HG03354 (cell line): ENCODE measurements around the gene ZHX3.
A peak's percentile ranks its signal among the peaks of the same experiment; 100 is the strongest.
"Not testable (repeated sequence)": the region's sequence is repeated elsewhere in the genome, so short reads cannot be mapped to it uniquely, and the experiment has no call there.

ENCODE experiments used
- ATAC-seq: cut with Tn5 transposase; IDR thresholded peaks from one replicate; pipeline ENCODE4 v1.9.1; 2021; ENCODE audit warnings: mild to moderate bottlenecking; ENCODE audit not compliant: unreplicated experiment, poor library complexity, severe bottlenecking

ZHX3 gene

DNA sequence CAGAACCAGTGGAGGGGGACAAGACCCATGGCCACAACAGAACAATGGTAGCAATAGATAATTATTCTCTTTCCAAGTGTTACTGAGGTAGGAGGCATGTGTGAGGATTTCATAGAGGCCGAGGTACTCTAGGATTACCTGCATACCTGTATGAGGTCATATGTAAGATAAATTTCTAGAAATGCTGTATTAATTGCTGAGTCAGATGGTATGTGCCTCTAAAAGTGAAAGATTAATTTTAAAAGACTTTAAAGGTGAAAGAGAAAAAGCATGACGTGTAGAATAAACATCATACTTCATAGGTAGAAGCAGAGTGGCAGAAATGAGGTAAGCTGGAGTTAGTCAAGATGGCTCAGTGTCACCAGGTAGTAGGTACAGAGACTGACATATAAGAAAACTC lies 51.6 kb downstream of the ZHX3 start:
- ATAC-seq = no peak

DNA sequence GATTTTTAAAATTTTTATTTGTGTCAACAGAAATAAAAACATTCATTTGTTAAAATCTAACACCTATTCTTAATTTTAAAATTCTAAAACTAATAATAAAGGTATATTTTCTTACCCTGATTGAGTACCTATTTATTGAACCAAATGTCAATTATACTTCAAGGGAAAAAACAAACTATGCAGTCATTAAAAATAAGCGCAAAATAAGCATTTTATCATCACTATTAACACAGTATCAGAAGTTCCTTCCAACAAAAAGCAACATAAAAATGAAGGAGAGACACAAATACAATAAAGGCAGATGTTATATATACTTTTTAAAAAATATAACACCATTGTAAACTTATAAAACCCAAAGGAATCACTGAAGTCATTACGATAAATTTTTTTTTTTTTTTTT lies 52.7 kb downstream of the ZHX3 start:
- ATAC-seq = no peak

DNA sequence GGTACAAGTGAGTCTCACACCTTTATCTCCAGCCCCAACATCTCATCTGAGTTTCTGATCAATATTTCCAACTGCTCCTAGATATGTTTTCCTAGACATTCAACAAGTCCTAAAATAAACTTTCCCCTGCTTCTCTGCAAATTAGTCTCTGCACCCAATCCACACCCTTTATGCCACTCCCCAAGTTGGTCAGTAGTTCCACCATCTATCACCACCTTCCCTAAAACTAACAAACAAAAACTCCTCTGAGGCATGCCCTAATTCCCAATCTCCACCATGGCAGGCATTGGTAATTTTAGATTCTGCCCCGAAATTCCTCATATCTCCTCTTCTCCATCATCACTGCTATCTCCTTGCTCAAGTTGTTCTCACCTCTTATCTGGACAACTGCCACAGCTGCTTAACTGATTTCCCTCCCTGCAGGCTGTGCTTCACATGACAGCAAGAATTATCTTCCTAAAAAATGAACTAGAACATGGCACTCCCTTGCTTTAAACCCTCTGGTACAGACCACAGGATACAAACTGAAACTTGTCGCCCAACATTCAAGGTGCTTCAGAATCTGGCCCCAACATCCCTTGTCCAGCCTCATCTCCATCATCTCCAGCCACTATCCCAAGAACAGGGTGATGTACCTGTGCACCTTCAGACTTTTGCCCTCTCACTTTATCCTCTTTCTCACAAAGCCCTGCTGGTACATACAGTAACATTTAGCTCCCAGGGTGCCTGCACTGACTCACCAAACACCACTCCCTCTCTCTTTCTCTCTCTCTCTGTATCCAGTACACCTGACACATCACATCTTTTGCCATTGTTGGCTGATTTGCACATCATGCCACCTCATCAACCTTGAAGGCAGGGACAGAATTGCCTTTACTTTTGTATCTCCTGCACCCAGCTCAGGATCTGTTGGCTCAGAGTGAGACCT lies 55.5 kb downstream of the ZHX3 start:
- no peak for ATAC-seq

DNA sequence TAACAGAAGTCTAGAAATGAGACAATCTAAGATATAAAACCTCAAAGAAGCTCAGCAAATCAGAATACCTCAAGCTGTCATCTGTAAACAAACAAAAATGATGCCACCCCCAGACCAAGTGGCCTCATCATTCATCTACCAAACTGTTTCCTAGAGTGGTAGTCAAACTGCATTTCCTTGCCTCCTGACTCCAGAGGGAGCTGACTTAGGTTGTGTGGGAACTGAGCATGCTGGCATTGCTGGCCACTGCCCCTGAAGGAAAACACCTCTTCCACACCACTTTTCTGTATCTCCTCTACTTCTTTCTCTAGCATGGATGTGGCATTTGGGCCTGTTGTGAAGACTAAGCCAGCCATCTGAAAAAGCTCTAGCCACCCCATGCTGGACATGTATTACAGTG lies 56.3 kb downstream of the ZHX3 start:
- ATAC-seq = no peak

DNA sequence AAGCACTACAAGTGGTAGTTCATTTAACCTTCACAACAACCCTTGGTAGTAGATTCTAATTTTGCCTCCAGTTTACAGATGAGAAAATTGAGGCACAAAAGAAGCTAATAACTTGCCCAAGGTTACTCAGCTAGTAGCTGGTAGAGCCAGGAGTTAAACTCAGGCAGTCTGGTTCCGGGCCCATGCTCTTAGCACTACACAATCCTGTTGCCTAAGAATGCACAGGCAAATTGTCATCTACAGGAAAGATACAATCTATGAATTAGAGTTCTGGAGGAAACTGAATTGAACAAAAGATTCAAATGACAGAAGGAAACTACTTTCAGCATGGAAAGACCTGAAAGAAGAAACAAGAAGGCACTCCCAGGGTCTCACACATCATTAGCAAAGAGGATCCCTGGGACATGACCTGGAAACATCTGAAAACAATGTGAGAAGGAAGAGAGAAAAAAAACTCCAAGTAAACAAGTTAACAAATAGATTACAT lies 56.8 kb downstream of the ZHX3 start:
- ATAC-seq = no peak

DNA sequence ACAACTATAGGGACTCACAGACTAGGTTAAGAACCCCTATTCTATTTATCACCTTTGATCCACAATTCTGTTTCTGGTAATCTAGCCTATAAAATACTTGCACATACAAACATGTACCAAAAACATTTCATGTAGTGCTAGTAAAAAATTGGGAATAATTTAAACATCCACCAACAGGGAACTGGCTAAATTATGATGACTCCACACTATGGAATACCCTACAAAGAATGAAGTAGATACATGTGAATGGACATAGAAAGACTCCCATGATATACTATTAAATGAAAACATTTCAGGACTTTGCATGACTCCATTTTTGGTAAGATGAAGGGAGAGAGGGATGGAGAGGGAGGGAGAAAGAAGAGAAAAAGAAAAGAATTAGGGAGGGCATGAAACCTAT lies 58.2 kb downstream of the ZHX3 start:
- no peak for ATAC-seq

DNA sequence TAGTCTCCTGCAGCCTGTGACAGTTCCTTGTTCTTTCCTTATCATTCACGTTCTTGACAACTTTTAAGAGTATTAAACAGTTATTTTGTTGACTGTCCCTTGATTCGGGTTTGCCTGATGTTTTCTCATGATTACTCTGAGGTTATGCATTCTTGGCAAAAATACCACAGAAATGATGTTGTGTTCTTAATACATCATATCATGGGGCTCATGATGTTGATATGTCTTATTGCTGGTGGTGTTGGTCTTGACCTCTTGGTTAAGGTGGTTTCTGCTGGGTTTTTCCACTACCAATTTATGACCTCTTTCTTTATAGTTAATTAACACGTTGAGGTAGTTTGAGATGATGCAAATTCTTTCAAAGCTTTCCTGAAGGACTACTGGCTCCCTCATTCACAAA lies 59.1 kb downstream of the ZHX3 start:
- ATAC-seq = no peak

DNA sequence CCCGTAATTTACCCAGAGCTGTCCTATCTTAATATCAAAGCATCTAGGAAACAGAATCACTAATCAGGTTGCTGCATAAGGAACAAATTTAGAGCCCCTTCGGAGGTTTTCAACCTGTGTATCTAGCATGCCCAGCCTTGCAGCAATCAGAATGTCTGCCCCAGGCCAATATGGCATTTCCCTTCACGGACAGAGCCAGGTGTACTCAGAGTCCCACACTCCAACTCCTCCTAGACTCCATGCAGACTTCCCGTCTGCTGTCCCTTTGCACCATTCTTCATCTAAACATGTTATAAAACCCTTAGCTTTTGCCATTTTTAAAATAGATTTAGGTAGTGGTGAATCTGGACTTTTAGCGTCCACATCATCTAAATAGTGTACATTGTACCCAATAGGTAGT lies 61.0 kb downstream of the ZHX3 start:
- ATAC-seq = no peak

DNA sequence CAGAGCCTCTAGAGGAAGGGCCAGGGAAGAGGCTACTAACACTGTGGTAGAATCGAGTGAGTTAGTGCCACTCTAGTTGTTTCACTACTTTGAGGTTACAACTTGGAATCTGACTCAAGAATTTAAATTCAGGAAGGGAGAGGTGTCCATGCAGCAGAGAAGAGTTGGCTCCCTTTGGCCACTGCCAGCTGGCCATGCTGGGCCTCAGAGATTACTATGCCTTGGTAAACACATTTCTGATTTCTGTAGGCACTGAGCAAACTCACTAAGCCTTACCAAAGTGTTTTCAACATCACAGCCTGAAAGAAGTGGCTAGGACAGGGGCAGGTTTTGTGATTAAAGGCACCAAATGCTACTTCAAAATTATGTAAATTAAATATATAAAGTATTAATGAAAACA lies 61.9 kb downstream of the ZHX3 start:
- no peak for ATAC-seq

DNA sequence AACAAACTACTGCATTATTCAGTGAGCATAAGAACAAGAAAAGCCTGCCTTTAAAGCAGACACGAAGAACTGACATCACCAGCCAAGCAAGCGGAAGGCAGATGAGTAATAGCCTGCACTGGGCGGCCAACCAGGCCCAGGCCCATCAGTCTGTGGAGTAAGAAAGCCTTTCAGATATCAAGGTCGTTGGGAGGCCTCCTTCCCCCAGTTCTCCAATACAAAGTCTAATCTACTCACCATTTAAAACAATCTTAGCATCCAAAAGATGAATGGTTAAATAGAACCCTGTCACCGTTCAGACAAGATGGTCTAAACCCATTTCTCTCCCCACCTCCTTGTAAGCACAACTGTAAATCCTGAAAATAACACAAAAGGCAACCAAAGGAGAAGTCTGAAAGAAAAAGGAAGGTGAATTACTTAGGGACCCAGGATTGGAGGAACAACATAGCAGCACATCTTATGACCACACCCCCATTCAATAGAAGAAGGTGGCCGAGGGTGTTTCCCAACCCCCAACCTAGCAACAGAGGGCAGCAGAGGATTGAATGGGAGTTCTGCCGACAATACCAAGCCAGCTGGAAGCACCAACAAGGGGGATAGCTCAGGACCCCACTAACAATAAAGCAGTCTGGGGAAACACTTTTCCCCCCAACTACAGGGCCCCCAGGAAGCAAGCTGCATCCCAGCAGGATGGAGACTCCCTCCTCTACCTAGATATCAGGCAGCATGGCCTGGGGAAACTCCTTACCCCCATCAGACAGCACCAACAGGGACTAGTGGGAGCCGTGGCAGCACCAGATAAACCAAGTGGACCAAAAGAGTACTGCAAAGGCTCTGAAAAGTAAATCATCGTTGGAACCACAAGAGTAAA lies 67.9 kb downstream of the ZHX3 start:
- ATAC-seq = peak; percentile 59

DNA sequence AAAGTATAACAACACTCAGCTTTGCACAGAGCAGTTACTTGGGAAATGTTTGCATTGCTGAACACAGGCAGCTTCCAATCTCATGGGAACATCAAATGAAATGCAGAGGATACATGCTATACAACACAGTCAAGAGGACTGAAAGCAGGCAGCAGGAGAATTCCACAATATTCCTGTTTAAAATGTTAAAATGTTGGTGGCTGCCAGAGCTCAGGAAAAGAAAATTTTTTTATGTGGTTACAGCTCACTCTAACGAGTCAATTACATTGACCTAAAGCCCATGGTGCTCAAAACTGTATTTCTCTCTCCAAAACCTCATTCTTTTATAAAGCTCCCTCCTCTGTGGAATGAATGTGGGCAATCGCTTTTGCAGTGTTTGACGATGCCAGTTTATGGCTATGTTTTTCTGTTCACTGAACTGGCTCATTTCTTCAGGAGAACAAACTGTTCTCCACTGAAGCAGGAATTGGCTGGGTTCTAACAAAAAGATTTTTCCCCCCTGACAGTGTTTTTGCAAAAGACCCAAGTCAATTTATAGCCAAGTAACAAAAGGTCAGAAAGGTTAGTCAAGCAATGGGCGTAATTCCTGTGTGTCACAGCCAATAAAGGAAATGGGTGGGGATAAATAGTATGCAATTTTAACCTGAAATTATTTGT lies 69.0 kb downstream of the ZHX3 start:
- no peak for ATAC-seq

DNA sequence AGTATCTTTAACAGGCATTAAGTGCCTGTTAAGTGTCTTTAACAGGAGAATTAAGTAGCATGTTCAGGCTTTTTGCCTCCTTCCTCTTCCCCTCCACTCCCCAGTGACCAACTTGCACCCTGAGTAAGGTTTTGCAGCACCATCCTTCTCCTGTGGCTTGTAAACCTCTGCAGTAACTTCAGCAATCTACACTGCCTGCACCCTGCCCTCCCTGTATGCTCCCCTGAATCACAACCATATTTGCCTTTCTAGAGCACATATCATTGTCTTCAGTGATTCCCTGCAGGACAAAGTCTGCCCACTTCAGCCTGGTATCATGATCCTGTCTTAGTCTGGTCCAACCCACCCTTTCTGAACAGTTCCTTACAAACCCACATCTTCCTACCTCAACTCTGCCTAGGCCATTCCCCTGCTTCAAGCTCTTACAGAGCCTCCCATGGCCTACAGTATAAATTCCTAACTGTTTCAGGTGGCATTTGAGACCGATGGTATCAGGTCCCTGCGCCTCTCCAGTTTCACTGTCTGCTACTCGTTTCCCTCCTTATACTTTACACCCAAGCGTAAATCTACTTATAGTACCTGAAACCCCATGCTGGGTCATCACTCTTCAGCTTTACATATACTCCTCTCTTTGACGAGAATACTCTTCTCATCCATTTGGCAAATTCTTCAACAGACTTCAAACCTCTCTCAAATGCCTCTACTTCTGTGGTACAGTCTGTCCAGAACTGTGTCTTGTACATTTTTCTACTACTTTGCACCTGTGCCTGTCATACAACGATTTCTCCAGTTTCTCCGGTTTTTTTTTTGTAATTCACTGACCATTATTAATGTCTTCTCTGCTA lies 69.8 kb downstream of the ZHX3 start:
- ATAC-seq = no peak

DNA sequence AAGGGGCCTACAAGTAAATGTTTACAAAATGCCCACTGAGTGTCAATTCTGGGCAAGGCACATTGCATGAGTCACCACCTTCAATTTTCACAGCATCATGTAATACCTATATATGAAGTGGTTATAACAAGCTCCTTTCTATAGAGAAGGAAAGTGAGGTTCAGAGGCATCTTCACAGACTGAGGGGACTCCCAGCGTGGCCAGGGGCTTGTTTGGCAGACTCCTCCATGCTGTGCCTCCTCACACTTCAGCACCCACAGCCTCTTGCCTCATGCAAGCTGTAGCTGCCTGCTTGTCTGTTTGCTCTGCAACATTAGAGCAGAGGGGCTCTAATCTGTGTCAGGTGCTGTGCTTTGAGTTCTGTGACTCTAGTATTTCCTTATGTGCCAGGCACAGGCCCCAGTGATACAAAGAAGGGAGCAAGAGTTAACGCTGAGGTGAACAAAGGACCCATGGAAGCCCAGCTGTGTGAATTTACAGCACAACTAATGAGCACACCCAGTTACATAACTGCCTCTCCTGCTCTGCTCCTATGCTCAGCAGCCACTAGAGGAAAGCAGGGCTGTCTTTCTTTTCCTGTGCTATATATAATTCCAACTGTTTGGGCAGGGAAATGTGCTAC lies 72.3 kb downstream of the ZHX3 start:
- no peak for ATAC-seq

DNA sequence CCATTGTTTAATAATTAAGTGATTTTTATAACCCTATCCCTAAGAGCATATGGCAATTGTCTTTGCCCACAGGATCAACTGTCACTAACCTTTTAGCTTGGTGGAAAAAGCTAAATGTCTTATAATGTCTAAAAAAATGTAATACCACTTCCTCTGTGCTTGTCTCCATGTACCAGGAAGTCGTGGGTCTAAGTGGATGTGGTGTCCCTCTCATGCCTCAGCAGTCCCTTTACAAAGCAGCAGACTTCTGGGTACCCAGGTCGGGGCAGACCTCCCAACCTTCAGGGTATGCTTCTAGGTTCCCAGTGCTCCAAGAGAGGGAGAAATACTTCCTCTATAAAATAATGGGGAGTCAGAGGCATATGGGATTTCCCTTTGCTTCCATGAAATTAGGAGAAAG lies 74.7 kb downstream of the ZHX3 start:
- no peak for ATAC-seq

DNA sequence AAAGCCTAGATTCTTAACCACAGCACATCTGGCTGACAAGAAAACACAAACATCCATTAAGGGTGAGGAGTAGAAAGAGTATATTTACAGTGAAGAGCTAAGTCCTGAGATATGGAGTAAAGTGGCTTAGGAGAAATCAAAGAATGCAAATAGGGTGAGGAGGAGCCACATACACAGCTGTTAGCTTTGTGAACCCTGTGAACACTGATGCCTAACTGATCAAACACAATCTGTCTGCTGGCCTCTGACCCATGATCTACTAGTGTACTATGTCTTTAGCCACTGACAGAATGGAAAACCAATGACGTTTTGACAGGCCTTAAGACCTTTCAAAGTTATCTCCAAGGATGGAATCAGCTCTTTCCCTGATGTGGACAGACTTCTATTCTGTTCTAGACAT lies 75.2 kb downstream of the ZHX3 start:
- ATAC-seq = no peak

DNA sequence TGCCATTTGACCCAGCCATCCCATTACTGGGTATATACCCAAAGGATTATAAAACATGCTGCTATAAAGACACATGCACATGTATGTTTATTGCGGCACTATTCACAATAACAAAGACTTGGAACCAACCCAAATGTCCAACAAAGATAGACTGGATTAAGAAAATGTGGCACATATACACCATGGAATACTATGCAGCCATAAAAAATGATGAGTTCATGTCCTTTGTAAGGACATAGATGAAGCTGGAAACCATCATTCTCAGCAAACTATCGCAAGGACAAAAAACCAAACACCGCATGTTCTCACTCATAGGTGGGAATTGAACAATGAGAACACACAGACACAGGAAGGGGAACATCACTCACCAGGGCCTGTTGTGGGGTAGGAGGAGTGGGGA lies 80.3 kb downstream of the ZHX3 start:
- not testable (repeated sequence) for ATAC-seq

DNA sequence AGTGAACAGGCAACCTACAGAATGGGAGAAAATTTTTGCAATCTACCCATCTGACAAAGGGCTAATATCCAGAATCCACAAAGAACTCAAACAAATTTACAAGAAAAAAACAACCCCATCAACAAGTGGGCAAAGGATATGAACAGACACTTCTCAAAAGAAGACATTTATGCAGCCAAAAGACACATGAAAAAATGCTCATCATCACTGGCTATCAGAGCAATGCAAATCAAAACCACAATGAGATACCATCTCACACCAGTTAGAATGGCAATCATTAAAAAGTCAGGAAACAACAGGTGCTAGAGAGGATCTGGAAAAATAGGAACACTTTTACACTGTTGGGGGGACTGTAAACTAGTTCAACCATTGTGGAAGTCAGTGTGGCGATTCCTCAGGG lies 80.7 kb downstream of the ZHX3 start:
- not testable (repeated sequence) for ATAC-seq

DNA sequence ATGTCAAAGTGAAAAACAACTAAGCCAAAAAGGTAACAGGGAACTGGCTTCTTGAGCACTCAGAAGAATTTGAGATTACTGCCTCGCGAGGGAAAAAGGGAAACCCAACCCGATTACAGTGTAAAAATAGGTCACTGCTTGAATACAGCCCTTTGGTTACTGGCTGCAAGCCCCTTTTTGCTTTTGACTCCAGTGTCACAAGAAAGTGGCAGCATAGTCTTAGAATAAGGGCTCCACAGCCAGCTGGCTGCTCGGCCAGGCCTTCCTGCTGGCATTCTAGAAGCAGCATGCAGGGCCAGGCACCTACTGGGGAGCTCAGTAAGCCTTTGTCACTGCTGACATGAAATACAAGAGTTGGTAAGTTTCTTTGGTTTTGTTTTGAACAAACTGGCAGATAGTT lies 83.0 kb downstream of the ZHX3 start:
- no peak for ATAC-seq

DNA sequence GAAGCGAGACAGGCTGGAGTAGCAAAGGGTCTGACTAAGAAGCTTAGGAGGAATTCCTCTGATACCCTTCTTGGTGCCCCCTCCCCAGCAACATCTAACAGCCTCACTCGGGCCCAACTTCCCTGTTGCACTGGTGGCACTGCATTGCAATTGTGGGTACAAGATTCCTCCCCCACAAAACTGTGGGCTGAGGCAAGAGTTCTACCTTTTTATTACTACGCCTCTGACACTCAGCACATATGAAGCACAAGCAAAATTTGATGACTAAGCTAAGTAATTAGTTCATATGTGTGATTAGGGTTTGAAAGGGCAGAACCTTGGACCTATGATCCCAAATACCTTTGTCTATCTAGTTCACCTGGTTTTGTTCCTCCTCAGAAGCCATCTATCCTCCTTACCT lies 83.5 kb downstream of the ZHX3 start:
- no peak for ATAC-seq
